Body of pancreas (tissue), 4 donors: Measurements from ENCODE around the gene NR1H2.

Experiments used
- POLR2A ChIP-seq, 3 donors: fragments of 450-650 bp; IDR thresholded peaks; one replicate each; pipeline ENCODE4 v1.6.1; 2016; ENCODE audit warnings: antibody characterized with exemption in 3 of 3, mild to moderate bottlenecking in 2 of 3
- TF ChIP-seq, protein P1 (sequence below), 7 experiments: fragments of 450-650 bp in 4 of 7; fragments of 200-600 bp in 3 of 7; sonication (generic) in 3 of 7; IDR thresholded peaks; one replicate each; pipeline ENCODE4 v1.5.1; 2016 to 2019; ENCODE audit warnings: antibody characterized with exemption in 7 of 7

GRCh38 chr19:50387868-50388245 lies 11.6 kb downstream of the NR1H2 start:
- TF ChIP-seq, protein P1, sequence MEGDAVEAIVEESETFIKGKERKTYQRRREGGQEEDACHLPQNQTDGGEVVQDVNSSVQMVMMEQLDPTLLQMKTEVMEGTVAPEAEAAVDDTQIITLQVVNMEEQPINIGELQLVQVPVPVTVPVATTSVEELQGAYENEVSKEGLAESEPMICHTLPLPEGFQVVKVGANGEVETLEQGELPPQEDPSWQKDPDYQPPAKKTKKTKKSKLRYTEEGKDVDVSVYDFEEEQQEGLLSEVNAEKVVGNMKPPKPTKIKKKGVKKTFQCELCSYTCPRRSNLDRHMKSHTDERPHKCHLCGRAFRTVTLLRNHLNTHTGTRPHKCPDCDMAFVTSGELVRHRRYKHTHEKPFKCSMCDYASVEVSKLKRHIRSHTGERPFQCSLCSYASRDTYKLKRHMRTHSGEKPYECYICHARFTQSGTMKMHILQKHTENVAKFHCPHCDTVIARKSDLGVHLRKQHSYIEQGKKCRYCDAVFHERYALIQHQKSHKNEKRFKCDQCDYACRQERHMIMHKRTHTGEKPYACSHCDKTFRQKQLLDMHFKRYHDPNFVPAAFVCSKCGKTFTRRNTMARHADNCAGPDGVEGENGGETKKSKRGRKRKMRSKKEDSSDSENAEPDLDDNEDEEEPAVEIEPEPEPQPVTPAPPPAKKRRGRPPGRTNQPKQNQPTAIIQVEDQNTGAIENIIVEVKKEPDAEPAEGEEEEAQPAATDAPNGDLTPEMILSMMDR (IDR thresholded peaks at IDR 0.05): no peak
- peak in 1 of 3 donors; percentile 8 for TF ChIP-seq POLR2A (IDR thresholded peaks at IDR 0.05)
